ENCODE measurements around the gene RASSF5. TPM values are rescaled to one million over a fixed set of nuclear protein-coding genes. Genes with fewer than 3 reads are reported as not detected.

RASSF5 gene
- total RNA-seq, 1 experiment from 2014 or later = 0.75 TPM

DNA sequence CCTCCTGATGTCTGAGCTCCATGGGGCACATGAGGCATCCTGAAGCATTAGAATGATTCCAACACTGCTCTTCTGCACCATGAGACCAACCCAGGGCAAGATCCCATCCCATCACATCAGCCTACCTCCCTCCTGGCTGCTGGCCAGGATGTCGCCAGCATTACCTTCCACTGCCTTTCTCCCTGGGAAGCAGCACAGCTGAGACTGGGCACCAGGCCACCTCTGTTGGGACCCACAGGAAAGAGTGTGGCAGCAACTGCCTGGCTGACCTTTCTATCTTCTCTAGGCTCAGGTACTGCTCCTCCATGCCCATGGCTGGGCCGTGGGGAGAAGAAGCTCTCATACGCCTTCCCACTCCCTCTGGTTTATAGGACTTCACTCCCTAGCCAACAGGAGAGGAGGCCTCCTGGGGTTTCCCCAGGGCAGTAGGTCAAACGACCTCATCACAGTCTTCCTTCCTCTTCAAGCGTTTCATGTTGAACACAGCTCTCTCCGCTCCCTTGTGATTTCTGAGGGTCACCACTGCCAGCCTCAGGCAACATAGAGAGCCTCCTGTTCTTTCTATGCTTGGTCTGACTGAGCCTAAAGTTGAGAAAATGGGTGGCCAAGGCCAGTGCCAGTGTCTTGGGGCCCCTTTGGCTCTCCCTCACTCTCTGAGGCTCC, 11.1 kb upstream of the RASSF5 start:
- ChIA-PET CTCF (no interaction called here), POLR2A (ENCODE audit: low non-redundant PET) (no interaction called here)
- H3K36me3 ChIP-seq (ENCODE audit: insufficient read depth, low read length, poor library complexity, severe bottlenecking) = no peaks in the 10 kb centered on the region
- no peaks in the 10 kb centered on the region for H3K27me3 ChIP-seq (replicated peaks; ENCODE audit: insufficient read depth, low read depth, low read length, poor library complexity)
- no peak for TF ChIP-seq EZH2 (IDR thresholded peaks at IDR 0.05; ENCODE audit: borderline replicate concordance, low read depth, low read length, poor library complexity, severe bottlenecking)
- no peak for TF ChIP-seq CTCF (conservative IDR thresholded peaks at IDR 0.05; ENCODE audit: low read depth, low read length)
- no peak overlapping the region for H3K4me3 ChIP-seq (ENCODE audit: low read depth, low read length, poor library complexity, severe bottlenecking)
- no peak for DNase-seq (ENCODE audit: low spot score)
- no peaks in the 10 kb centered on the region for H3K9me3 ChIP-seq (ENCODE audit: low read depth, low read length, poor library complexity, severe bottlenecking)
- no TSS peak for BruUV-seq (replicated peaks)
- intact Hi-C loops (cut with micrococcal nuclease; ENCODE audit: unreplicated experiment) = no loop called here
- no peaks in the 10 kb centered on the region for H3K4me1 ChIP-seq (ENCODE audit: insufficient read depth, low read length, poor library complexity, severe bottlenecking)
- no peak overlapping the region for H3K27ac ChIP-seq (ENCODE audit: low read depth, low read length, poor library complexity, severe bottlenecking)

- no peaks in the 10 kb centered on the region for H3K36me3 ChIP-seq (ENCODE audit: insufficient read depth, low read length, poor library complexity, severe bottlenecking)
- no peak for TF ChIP-seq EZH2 (IDR thresholded peaks at IDR 0.05; ENCODE audit: borderline replicate concordance, low read depth, low read length, poor library complexity, severe bottlenecking)
- TF ChIP-seq CTCF (conservative IDR thresholded peaks at IDR 0.05; ENCODE audit: low read depth, low read length) = no peak
- H3K4me1 ChIP-seq (ENCODE audit: insufficient read depth, low read length, poor library complexity, severe bottlenecking) = no peaks in the 10 kb centered on the region
- H3K4me3 ChIP-seq (ENCODE audit: low read depth, low read length, poor library complexity, severe bottlenecking) = no peak overlapping the region
- no TSS peak for BruUV-seq (replicated peaks)
- DNase-seq (ENCODE audit: low spot score) = no peak
- no peaks in the 10 kb centered on the region for H3K27me3 ChIP-seq (replicated peaks; ENCODE audit: insufficient read depth, low read depth, low read length, poor library complexity)
- POLR2A ChIA-PET (ENCODE audit: low non-redundant PET) = no interaction called here
- intact Hi-C loops (cut with micrococcal nuclease; ENCODE audit: unreplicated experiment) = no loop called here
- H3K9me3 ChIP-seq (ENCODE audit: low read depth, low read length, poor library complexity, severe bottlenecking) = no peaks in the 10 kb centered on the region
- CTCF ChIA-PET = no interaction called here
- H3K27ac ChIP-seq (ENCODE audit: low read depth, low read length, poor library complexity, severe bottlenecking) = no peak overlapping the region
These were observed 10.0 kb upstream of the RASSF5 start for GRCh38 chr1:206497363-206497762.

- Histone ChIP-seq H3K9me3 (ENCODE audit: low read depth, low read length, poor library complexity, severe bottlenecking) (no peaks in the 10 kb centered on the region), H3K27ac (ENCODE audit: low read depth, low read length, poor library complexity, severe bottlenecking) (no peak overlapping the region), H3K4me3 (ENCODE audit: low read depth, low read length, poor library complexity, severe bottlenecking) (no peak overlapping the region), H3K4me1 (ENCODE audit: insufficient read depth, low read length, poor library complexity, severe bottlenecking) (no peaks in the 10 kb centered on the region), H3K36me3 (ENCODE audit: insufficient read depth, low read length, poor library complexity, severe bottlenecking) (no peaks in the 10 kb centered on the region), H3K27me3 (replicated peaks; ENCODE audit: insufficient read depth, low read depth, low read length, poor library complexity) (no peaks in the 10 kb centered on the region)
- DNase-seq (ENCODE audit: low spot score) = no peak
- ChIA-PET POLR2A (ENCODE audit: low non-redundant PET) (no interaction called here), CTCF (no interaction called here)
- no TSS peak for BruUV-seq (replicated peaks)
- intact Hi-C loops (cut with micrococcal nuclease; ENCODE audit: unreplicated experiment) = no loop called here
- TF ChIP-seq EZH2 (IDR thresholded peaks at IDR 0.05; ENCODE audit: borderline replicate concordance, low read depth, low read length, poor library complexity, severe bottlenecking) (no peak), CTCF (conservative IDR thresholded peaks at IDR 0.05; ENCODE audit: low read depth, low read length) (no peak)
These were observed 9.6 kb upstream of the RASSF5 start for GRCh38 chr1:206497774-206498173.

Data from A673 (cell line).